ENCODE measurements around the gene PPP2CA.

Gene PPP2CA

GRCh38 chr5:134207696-134208095 lies 18.2 kb downstream of the PPP2CA start:
- TF ChIP-seq, protein P1, sequence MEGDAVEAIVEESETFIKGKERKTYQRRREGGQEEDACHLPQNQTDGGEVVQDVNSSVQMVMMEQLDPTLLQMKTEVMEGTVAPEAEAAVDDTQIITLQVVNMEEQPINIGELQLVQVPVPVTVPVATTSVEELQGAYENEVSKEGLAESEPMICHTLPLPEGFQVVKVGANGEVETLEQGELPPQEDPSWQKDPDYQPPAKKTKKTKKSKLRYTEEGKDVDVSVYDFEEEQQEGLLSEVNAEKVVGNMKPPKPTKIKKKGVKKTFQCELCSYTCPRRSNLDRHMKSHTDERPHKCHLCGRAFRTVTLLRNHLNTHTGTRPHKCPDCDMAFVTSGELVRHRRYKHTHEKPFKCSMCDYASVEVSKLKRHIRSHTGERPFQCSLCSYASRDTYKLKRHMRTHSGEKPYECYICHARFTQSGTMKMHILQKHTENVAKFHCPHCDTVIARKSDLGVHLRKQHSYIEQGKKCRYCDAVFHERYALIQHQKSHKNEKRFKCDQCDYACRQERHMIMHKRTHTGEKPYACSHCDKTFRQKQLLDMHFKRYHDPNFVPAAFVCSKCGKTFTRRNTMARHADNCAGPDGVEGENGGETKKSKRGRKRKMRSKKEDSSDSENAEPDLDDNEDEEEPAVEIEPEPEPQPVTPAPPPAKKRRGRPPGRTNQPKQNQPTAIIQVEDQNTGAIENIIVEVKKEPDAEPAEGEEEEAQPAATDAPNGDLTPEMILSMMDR (IDR thresholded peaks at IDR 0.05), result no peak
- H3K27ac ChIP-seq, result no peak overlapping the region
- no peak overlapping the region for H3K4me3 ChIP-seq
- DNase-seq (ENCODE audit: low spot score), result no peak

GRCh38 chr5:134206627-134207160 lies 19.2 kb downstream of the PPP2CA start:
- Histone ChIP-seq H3K4me3 (no peak overlapping the region), H3K27ac (no peak overlapping the region)
- TF ChIP-seq, protein P1 (IDR thresholded peaks at IDR 0.05), result no peak
- no peak for DNase-seq (ENCODE audit: low spot score)

DNA sequence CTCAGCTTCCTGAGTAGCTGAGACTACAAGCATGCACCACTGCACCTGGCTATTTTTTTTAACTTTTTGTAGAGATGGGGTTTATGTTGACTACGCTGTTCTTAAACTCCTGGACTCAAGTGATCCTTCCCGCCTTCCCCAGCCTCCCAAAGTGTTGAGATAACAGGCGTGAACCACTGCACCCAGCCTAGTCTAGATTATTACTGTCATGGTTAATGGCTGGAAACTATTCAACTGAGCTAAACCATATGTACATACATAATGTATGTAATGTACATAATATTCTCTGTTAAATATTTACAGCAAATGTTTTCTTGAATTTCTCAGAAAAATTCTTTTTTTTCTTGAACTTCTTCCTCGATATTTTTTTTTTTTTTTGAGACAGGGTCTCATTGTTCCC lies 21.3 kb downstream of the PPP2CA start:
- no peak for DNase-seq (ENCODE audit: low spot score)
- no peak overlapping the region for H3K27ac ChIP-seq
- TF ChIP-seq, protein P1 (IDR thresholded peaks at IDR 0.05), result no peak
- H3K4me3 ChIP-seq, result no peak overlapping the region

DNA sequence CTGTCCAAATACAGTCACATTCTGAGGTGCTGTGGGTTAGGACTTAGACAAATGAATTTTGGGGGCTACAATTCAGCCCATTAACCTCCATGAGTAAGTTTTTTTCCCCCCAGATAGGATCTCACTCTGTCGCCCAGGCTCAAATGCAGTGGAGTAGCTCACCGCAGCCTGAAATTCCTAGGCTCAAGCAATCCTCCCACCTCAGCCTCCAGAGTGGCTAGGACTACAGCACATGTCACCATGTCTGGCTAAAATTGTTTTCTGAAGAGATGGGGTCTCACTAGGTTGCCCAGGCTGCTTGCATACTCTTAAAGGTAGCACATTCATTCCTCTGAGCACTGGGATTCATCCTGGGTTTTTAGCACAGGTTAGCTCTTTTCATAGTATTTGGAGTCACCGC lies 22.2 kb downstream of the PPP2CA start:
- no peak for DNase-seq (ENCODE audit: low spot score)
- Histone ChIP-seq H3K4me3 (no peak overlapping the region), H3K27ac (no peak overlapping the region)
- TF ChIP-seq, protein P1 (IDR thresholded peaks at IDR 0.05), result no peak

- no peak for DNase-seq (ENCODE audit: low spot score)
- no peak overlapping the region for H3K4me3 ChIP-seq
- H3K27ac ChIP-seq, result no peak overlapping the region
- TF ChIP-seq, protein P1 (IDR thresholded peaks at IDR 0.05), result no peak
Observed at GRCh38 chr5:134195666-134196065, 30.2 kb downstream of the PPP2CA start.

DNA sequence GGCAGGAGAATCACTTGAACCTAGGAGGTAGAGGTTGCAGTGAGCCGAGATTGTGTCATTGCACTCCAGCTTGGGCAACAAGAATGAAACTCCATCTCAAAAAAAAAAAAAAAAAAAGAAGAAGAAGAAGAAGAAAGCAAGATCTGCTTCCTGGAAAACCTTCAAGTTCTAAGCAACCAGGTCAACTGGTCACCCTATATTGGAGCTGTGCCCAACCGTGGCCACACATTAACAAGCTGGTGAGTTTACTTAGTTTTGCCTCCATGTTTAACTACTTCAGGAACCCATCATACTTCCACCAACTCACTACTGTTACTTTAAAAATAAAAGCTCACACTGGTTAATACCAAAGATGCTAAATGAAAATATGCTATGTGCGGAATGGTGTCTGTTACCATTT lies 36.8 kb downstream of the PPP2CA start:
- Histone ChIP-seq H3K4me3 (no peak overlapping the region), H3K27ac (no peak overlapping the region)
- DNase-seq (ENCODE audit: low spot score), result no peak
- TF ChIP-seq, protein P1 (IDR thresholded peaks at IDR 0.05), result no peak

DNA sequence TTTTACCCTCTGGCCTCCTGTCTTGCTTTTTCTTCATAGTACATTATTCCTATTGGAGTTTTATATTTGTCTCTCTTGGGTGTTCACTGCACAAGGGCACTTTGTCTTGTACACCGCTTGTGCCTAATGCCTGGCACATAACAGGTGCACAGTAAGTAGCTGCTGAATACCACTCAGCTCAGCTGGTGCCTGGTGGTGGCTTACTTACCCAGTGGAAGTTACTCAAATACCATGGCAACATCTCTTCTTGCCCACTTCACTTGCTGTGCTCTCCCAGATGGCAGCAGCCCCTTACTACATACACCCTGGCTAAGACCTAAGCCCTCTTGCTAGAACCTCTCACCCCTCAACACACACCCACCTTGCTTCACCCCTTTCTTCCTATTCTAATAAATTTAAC lies 37.8 kb downstream of the PPP2CA start:
- Histone ChIP-seq H3K4me3 (no peak overlapping the region), H3K27ac (no peak overlapping the region)
- DNase-seq (ENCODE audit: low spot score), result no peak
- TF ChIP-seq, protein P1 (IDR thresholded peaks at IDR 0.05), result no peak
